Panc1 (cell line): ENCODE data around the gene SPCS2.

Experiments used
- TCF7L2 ChIP-seq: IDR thresholded peaks from 2 replicates; pipeline ENCODE4 v1.6.1; 2011; ENCODE audit warnings: mild to moderate bottlenecking, low read depth, low read length, inconsistent platforms
- TF ChIP-seq, protein P1 (sequence below): fragments of 450-650 bp; IDR thresholded peaks from 2 replicates; pipeline ENCODE4 v1.5.1; 2017; ENCODE audit warnings: mild to moderate bottlenecking

DNA sequence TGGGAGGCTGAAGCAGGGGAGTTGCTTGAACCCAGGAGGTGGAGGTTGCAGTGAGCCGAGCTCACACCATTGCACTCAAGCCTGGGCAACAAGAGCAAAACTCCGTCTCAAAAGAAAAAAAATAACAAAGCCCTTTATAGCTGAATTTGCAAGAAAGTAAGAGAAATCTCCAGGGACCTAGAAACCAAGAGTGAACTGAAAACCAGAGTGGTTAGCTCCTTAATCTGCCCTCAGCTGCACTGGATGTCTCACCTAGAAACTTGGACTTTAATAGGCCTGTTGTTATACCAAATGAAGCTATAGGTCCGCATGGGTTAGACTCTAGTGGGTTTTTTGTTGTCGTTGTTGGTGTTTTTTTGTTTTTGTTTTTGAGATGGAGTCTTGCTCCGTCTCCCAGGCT is 43.8 kb downstream of the SPCS2 start:
- TF ChIP-seq, protein P1, sequence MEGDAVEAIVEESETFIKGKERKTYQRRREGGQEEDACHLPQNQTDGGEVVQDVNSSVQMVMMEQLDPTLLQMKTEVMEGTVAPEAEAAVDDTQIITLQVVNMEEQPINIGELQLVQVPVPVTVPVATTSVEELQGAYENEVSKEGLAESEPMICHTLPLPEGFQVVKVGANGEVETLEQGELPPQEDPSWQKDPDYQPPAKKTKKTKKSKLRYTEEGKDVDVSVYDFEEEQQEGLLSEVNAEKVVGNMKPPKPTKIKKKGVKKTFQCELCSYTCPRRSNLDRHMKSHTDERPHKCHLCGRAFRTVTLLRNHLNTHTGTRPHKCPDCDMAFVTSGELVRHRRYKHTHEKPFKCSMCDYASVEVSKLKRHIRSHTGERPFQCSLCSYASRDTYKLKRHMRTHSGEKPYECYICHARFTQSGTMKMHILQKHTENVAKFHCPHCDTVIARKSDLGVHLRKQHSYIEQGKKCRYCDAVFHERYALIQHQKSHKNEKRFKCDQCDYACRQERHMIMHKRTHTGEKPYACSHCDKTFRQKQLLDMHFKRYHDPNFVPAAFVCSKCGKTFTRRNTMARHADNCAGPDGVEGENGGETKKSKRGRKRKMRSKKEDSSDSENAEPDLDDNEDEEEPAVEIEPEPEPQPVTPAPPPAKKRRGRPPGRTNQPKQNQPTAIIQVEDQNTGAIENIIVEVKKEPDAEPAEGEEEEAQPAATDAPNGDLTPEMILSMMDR: no peak
- no peak for TF ChIP-seq TCF7L2
